Endodermal cell (in vitro differentiated cells): ENCODE measurements around the gene CTNNA1. TPM values are rescaled to one million over a fixed set of nuclear protein-coding genes. Genes with fewer than 3 reads are reported as not detected.

Source experiments
- DNase-seq: peaks from one replicate; pipeline ENCODE4 v3.0.0-alpha.2; 2017
- H3K27ac ChIP-seq: 2 replicates; pipeline ENCODE4 v1.5.1; 2013; ENCODE audit warnings: mild to moderate bottlenecking, low read depth, low read length, moderate library complexity
- H3K27me3 ChIP-seq: 2 replicates; pipeline ENCODE4 v1.6.1; 2013; ENCODE audit warnings: mild to moderate bottlenecking, low read length, moderate library complexity; ENCODE audit not compliant: insufficient read depth, control insufficient read depth, poor library complexity, severe bottlenecking
- H3K36me3 ChIP-seq: 2 replicates; pipeline ENCODE4 v1.7.0; 2013; ENCODE audit warnings: mild to moderate bottlenecking, low read length, moderate library complexity; ENCODE audit not compliant: control insufficient read depth, insufficient read depth
- H3K4me1 ChIP-seq: one replicate; pipeline ENCODE4 v1.7.0; 2013; ENCODE audit warnings: low read length; ENCODE audit not compliant: control insufficient read depth, insufficient read depth
- H3K4me3 ChIP-seq: 2 replicates; pipeline ENCODE4 v1.5.1; 2013; ENCODE audit warnings: mild to moderate bottlenecking, low read length, moderate library complexity
- H3K9ac ChIP-seq: 2 replicates; pipeline ENCODE4 v1.6.1; 2013; ENCODE audit warnings: mild to moderate bottlenecking, low read length, moderate library complexity; ENCODE audit not compliant: poor library complexity, severe bottlenecking; ENCODE audit errors: extremely low read depth
- H3K9me3 ChIP-seq: 2 replicates; pipeline ENCODE4 v1.6.1; 2013; ENCODE audit warnings: mild to moderate bottlenecking, low read length, moderate library complexity; ENCODE audit not compliant: control insufficient read depth
- H3K27ac Mint-ChIP-seq: 2 replicates; pipeline ENCODE4 v1.8.0; 2020; ENCODE audit warnings: mixed read lengths
- H3K27me3 Mint-ChIP-seq: 2 replicates; pipeline ENCODE4 v1.8.0; 2021; ENCODE audit warnings: mild to moderate bottlenecking, mixed read lengths; ENCODE audit not compliant: insufficient read depth
- H3K36me3 Mint-ChIP-seq: 2 replicates; pipeline ENCODE4 v1.8.0; 2020; ENCODE audit warnings: low read depth, mixed read lengths
- H3K4me1 Mint-ChIP-seq: 2 replicates; pipeline ENCODE4 v1.8.0; 2020; ENCODE audit warnings: mixed read lengths
- H3K4me3 Mint-ChIP-seq: 2 replicates; pipeline ENCODE4 v1.8.0; 2020; ENCODE audit warnings: mild to moderate bottlenecking, moderate library complexity, mixed read lengths
- H3K9me3 Mint-ChIP-seq: 2 replicates; pipeline ENCODE4 v1.8.0; 2020; ENCODE audit warnings: mild to moderate bottlenecking, mixed read lengths
- WGBS, 2 experiments: methylation state at CpG; one replicate each; pipeline versions ENCODE4 v1.1.5 to v1.1.7; 2013; ENCODE audit warnings: missing lambda C conversion rate in 2 of 2, mixed read lengths in 1 of 2; ENCODE audit not compliant: insufficient coverage in 1 of 2, insufficient read length in 1 of 2; 5-methylcytosine and 5-hydroxymethylcytosine counted together
- total RNA-seq, 2 donors: library from RNA; stranded (reverse); fragmentation: NEBNext Ultra II Directional in 1 of 2; extraction: Animal tissue kit (Norgen Biotek cat#: 25700) in 1 of 2; gene quantifications; 2 replicates in 1 of 2; 3 replicates in 1 of 2; pipeline ENCODE4 v1.2.1, GENCODE V29; 2021
- TF ChIP-seq, protein P1 (sequence below): fragments of 200-600 bp; sonication (generic); conservative IDR thresholded peaks from 2 replicates; pipeline ENCODE4 v1.5.0; 2021; ENCODE audit warnings: antibody characterized with exemption, mild to moderate bottlenecking

The CTNNA1 gene
- total RNA-seq, 2 donors from 2014 or later: 298 to 305 TPM

DNA sequence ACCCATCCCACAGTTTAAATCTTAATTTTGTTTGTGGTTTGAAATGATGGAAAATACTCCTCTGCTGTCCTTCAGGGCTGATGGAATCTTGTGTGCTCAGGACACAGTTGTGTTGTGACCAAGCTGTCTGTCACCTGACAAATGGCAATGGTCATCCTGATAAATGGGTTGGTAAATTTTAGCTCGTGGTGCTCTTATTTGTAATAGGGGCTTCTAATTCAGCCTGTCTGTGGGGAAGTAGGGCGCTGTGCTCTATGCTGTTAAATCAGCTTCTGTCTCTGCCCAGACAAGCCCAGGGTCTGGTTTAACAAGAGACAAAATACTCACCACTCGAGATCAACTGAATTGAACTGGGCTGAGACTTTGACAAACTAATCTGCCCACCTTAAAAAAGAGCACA, 117.4 kb downstream of the CTNNA1 start:
- Mint-ChIP-seq H3K27ac (peak overlapping the region; percentile 36), H3K27me3 (no peaks in the 10 kb centered on the region), H3K9me3 (no peaks in the 10 kb centered on the region), H3K36me3 (peaks cover 5% of the 10 kb centered on the region), H3K4me1 (peaks cover 67% of the 10 kb centered on the region), H3K4me3 (no peak overlapping the region)
- Histone ChIP-seq H3K9ac (no peak overlapping the region), H3K27me3 (no peaks in the 10 kb centered on the region), H3K36me3 (peaks cover 11% of the 10 kb centered on the region), H3K4me3 (no peak overlapping the region), H3K4me1 (peaks cover 15% of the 10 kb centered on the region), H3K27ac (peak overlapping the region; percentile 3), H3K9me3 (no peaks in the 10 kb centered on the region)
- no peak for DNase-seq
- TF ChIP-seq, protein P1, sequence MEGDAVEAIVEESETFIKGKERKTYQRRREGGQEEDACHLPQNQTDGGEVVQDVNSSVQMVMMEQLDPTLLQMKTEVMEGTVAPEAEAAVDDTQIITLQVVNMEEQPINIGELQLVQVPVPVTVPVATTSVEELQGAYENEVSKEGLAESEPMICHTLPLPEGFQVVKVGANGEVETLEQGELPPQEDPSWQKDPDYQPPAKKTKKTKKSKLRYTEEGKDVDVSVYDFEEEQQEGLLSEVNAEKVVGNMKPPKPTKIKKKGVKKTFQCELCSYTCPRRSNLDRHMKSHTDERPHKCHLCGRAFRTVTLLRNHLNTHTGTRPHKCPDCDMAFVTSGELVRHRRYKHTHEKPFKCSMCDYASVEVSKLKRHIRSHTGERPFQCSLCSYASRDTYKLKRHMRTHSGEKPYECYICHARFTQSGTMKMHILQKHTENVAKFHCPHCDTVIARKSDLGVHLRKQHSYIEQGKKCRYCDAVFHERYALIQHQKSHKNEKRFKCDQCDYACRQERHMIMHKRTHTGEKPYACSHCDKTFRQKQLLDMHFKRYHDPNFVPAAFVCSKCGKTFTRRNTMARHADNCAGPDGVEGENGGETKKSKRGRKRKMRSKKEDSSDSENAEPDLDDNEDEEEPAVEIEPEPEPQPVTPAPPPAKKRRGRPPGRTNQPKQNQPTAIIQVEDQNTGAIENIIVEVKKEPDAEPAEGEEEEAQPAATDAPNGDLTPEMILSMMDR: no peak
- WGBS, 2 experiments: 20 to 67% methylated on average over 1 to 3 of the region's 3 CpGs

DNA sequence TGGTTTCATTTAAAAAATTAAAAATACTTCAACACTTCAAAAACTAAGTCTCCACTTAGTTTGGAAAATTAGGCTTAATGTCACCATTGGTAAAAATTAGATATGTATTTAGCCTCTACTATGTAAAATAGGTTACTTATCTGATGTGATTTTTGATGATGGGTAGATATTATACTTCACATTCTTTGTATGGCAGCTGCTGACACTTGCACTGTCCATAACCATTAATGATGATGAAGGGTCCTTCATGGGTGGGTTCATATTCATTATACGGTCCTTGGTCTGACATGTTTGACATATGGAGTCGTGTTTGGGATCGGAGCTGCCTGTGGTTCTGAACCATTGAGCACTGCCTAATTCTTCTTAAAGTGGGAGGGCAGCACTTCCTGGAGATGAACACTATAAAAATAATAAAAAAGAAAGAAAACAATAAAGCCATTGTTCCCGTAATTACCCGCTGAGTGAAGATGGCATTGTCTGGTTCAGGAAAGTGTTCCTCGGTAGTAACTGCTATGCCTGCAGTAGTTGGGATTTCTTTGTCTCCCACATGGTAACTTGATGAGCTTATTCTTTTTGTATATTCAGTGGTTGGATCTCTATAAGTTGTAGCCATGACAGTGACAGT, 119.7 kb downstream of the CTNNA1 start:
- Histone ChIP-seq H3K9ac (no peak overlapping the region), H3K27ac (peak overlapping the region; percentile 46), H3K27me3 (no peaks in the 10 kb centered on the region), H3K4me3 (no peak overlapping the region), H3K36me3 (peaks cover 11% of the 10 kb centered on the region), H3K9me3 (no peaks in the 10 kb centered on the region), H3K4me1 (peaks cover 15% of the 10 kb centered on the region)
- 86 to 97% methylated on average over 3 to 6 of the region's 6 CpGs for WGBS, 2 experiments
- Mint-ChIP-seq H3K4me3 (no peak overlapping the region), H3K36me3 (peaks cover 3% of the 10 kb centered on the region), H3K27ac (no peak overlapping the region), H3K27me3 (no peaks in the 10 kb centered on the region), H3K9me3 (no peaks in the 10 kb centered on the region), H3K4me1 (peaks cover 70% of the 10 kb centered on the region)
- no peak for DNase-seq
- TF ChIP-seq, protein P1: no peak

DNA sequence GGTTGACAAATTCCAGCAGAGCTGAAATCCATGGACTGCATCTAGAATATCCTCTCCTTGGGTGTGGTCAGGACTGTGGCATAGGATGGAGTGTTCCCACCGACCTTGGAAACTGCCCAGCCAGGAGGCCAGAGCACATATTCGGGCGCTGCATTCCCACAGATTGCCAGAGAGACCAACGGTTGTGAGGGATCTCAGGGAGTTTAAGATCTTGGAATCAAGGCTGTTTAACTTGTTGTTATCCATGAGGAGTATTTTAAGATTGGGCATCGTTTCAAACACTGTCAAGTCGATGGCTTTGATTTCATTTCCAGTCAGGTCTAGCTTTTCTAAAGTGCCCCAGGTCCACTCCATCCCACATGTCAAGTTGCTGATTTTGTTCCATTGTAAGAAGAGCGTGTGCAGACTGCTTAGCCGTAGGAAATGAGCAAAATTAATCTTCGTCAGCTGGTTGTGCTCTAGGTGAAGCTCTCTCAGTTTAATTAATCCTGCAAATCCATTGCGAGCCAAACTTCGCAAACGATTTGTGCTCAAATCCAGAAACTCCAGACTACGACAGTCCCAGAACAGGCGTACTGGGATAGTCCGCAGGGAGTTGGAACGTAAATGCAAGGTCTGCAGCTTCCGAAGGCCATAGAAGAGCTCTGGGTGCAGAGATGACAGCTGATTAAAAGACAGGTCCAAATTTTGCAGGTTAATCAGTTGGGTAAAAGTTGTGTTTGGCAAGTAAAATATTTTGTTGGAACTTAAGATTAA, 120.4 kb downstream of the CTNNA1 start:
- peaks cover 12% of the 10 kb centered on the region for H3K36me3 ChIP-seq
- H3K9ac ChIP-seq: no peak overlapping the region
- 94 to 95% methylated on average over 15 to 17 of the region's 17 CpGs for WGBS, 2 experiments
- Mint-ChIP-seq H3K9me3 (no peaks in the 10 kb centered on the region), H3K4me3 (no peak overlapping the region), H3K27ac (no peak overlapping the region), H3K27me3 (no peaks in the 10 kb centered on the region), H3K36me3 (peaks cover 5% of the 10 kb centered on the region), H3K4me1 (peaks cover 65% of the 10 kb centered on the region)
- TF ChIP-seq, protein P1: no peak
- H3K27me3 ChIP-seq: no peaks in the 10 kb centered on the region
- peak overlapping the region; percentile 46 for H3K27ac ChIP-seq
- no peak for DNase-seq
- H3K4me3 ChIP-seq: no peak overlapping the region
- H3K4me1 ChIP-seq: peaks cover 15% of the 10 kb centered on the region
- no peaks in the 10 kb centered on the region for H3K9me3 ChIP-seq
